ENCODE results near the gene SLC9A3.

DNA sequence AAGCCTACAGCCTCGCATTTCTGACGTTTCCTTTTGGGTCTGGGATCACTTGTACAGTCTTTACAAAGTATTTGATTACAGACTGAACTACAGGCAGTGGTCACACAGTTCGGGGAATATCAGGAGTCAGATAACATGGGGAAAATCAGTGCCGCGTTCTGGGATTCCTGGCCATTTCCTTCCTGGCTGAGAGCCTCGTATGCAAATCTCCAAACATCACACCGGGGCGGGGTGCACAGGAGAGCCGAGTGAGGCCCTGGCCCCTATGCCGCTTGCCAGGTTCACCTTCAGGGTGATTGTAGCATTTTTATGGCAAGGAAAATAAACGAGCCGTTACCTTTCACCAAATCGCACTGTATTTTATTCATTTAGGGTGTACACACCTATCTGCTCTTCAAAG, 29.6 kb upstream of the SLC9A3 start:
- TF ChIP-seq, protein P1, sequence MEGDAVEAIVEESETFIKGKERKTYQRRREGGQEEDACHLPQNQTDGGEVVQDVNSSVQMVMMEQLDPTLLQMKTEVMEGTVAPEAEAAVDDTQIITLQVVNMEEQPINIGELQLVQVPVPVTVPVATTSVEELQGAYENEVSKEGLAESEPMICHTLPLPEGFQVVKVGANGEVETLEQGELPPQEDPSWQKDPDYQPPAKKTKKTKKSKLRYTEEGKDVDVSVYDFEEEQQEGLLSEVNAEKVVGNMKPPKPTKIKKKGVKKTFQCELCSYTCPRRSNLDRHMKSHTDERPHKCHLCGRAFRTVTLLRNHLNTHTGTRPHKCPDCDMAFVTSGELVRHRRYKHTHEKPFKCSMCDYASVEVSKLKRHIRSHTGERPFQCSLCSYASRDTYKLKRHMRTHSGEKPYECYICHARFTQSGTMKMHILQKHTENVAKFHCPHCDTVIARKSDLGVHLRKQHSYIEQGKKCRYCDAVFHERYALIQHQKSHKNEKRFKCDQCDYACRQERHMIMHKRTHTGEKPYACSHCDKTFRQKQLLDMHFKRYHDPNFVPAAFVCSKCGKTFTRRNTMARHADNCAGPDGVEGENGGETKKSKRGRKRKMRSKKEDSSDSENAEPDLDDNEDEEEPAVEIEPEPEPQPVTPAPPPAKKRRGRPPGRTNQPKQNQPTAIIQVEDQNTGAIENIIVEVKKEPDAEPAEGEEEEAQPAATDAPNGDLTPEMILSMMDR (IDR thresholded peaks at IDR 0.05): no peak
- TF ChIP-seq POLR2A (IDR thresholded peaks at IDR 0.05) (no peak), EP300 (IDR thresholded peaks at IDR 0.05) (no peak), POLR2AphosphoS5 (IDR thresholded peaks at IDR 0.05) (peak in 2 of 3 donors; percentile 49 to 85)
